SKM-1 (cell line): Measurements from ENCODE around the gene PTPRM.
"Not testable (repeated sequence)": the region's sequence is repeated elsewhere in the genome, so short reads cannot be mapped to it uniquely, and the experiment has no call there.

Experiments
- DNase-seq: peaks from one replicate; lab custom pipeline; 2025; ENCODE audit not compliant: unreplicated experiment; lab: John Stamatoyannopoulos, UW

PTPRM gene

GRCh38 chr18:8031496-8031895 is 464.4 kb downstream of the PTPRM start:
- DNase-seq, result no peak

- no peak for DNase-seq
Observed at GRCh38 chr18:8034674-8035073, 467.6 kb downstream of the PTPRM start.

GRCh38 chr18:8036551-8036950 is 469.4 kb downstream of the PTPRM start:
- DNase-seq, result no peak

GRCh38 chr18:8037296-8037695 is 470.2 kb downstream of the PTPRM start:
- DNase-seq, result no peak

- no peak for DNase-seq
Observed at GRCh38 chr18:8040021-8040420, 472.9 kb downstream of the PTPRM start.

- DNase-seq, result no peak
Observed at GRCh38 chr18:8041526-8042111, 474.5 kb downstream of the PTPRM start.

GRCh38 chr18:8044004-8044403 is 476.9 kb downstream of the PTPRM start:
- DNase-seq, result no peak

GRCh38 chr18:8045160-8045883 is 478.2 kb downstream of the PTPRM start:
- no peak for DNase-seq

GRCh38 chr18:8045884-8046281 is 478.8 kb downstream of the PTPRM start:
- DNase-seq, result no peak

- DNase-seq, result no peak
Observed at GRCh38 chr18:8046441-8046840, 479.3 kb downstream of the PTPRM start.

- DNase-seq, result no peak
Observed at GRCh38 chr18:8049147-8049546, 482.0 kb downstream of the PTPRM start.

GRCh38 chr18:8050616-8051329 is 483.7 kb downstream of the PTPRM start:
- DNase-seq, result no peak

- DNase-seq, result no peak
Observed at GRCh38 chr18:8051453-8051852, 484.3 kb downstream of the PTPRM start.

GRCh38 chr18:8052237-8052701 is 485.2 kb downstream of the PTPRM start:
- DNase-seq, result no peak

GRCh38 chr18:8056723-8057122 is 489.6 kb downstream of the PTPRM start:
- DNase-seq, result no peak

- DNase-seq, result not testable (repeated sequence)
Observed at GRCh38 chr18:8063152-8063551, 496.0 kb downstream of the PTPRM start.

GRCh38 chr18:8063733-8064132 is 496.6 kb downstream of the PTPRM start:
- DNase-seq, result no peak

- no peak for DNase-seq
Observed at GRCh38 chr18:8065284-8065683, 498.2 kb downstream of the PTPRM start.

GRCh38 chr18:8065773-8066172 is 498.7 kb downstream of the PTPRM start:
- DNase-seq, result no peak

- no peak for DNase-seq
Observed at GRCh38 chr18:8069708-8070107, 502.6 kb downstream of the PTPRM start.

- DNase-seq, result no peak
Observed at GRCh38 chr18:8073167-8073566, 506.1 kb downstream of the PTPRM start.

- DNase-seq, result no peak
Observed at GRCh38 chr18:8080092-8080491, 513.0 kb downstream of the PTPRM start.
